Neural cell (in vitro differentiated cells): ENCODE results near the gene ZIC3. TPM values are rescaled to one million over a fixed set of nuclear protein-coding genes. Genes with fewer than 3 reads are reported as not detected.

Source experiments
- H2AFZ ChIP-seq: fragments of 200-600, 300-800 bp; sonication (generic), shearing (Covaris generic); 2 replicates; pipeline ENCODE4 v1.6.0; 2014; ENCODE audit warnings: low read depth, mild to moderate bottlenecking, antibody characterized with exemption, low read length, moderate library complexity
- H3F3A ChIP-seq: fragments of 200-600 bp; shearing (Covaris generic); 2 replicates; pipeline ENCODE4 v1.6.1; 2016; ENCODE audit warnings: mild to moderate bottlenecking, moderate library complexity, mixed read lengths, antibody characterized with exemption, low read length; ENCODE audit not compliant: insufficient read depth, poor library complexity, severe bottlenecking
- H3K27ac ChIP-seq: fragments of 200-600, 300-800 bp; sonication (generic), shearing (Covaris generic); 2 replicates; pipeline ENCODE4 v1.5.1; 2014; ENCODE audit warnings: mild to moderate bottlenecking, low read length, moderate library complexity
- H3K27me3 ChIP-seq: fragments of 300-800, 200-600 bp; sonication (generic), shearing (Covaris generic); 2 replicates; pipeline ENCODE4 v1.6.0; 2014; ENCODE audit warnings: mild to moderate bottlenecking, low read depth, low read length, moderate library complexity; ENCODE audit not compliant: insufficient read depth
- H3K36me3 ChIP-seq: fragments of 300-800, 200-600 bp; sonication (generic), shearing (Covaris generic); 2 replicates; pipeline ENCODE4 v1.5.1; 2014; ENCODE audit warnings: mild to moderate bottlenecking, antibody characterized with exemption, low read length, moderate library complexity; ENCODE audit not compliant: insufficient read depth
- H3K4me2 ChIP-seq: fragments of 300-800, 200-600 bp; sonication (generic), shearing (Covaris generic); 2 replicates; pipeline ENCODE4 v1.6.0; 2014; ENCODE audit warnings: mild to moderate bottlenecking, low read length
- H3K4me3 ChIP-seq: fragments of 300-800, 200-600 bp; sonication (generic), shearing (Covaris generic); 2 replicates; pipeline ENCODE4 v1.5.1; 2014; ENCODE audit warnings: mild to moderate bottlenecking, low read length, moderate library complexity
- H3K79me2 ChIP-seq: fragments of 200-600 bp; shearing (Covaris generic); replicated peaks from 2 replicates; pipeline ENCODE4 v1.6.0; 2014; ENCODE audit warnings: mild to moderate bottlenecking, low read length, moderate library complexity; ENCODE audit not compliant: insufficient read depth
- H3K9ac ChIP-seq: fragments of 300-800, 200-600 bp; sonication (generic), shearing (Covaris generic); 2 replicates; pipeline ENCODE4 v1.6.1; 2016; ENCODE audit warnings: mild to moderate bottlenecking, low read length, mixed read lengths
- H3K9me2 ChIP-seq: fragments of 200-600 bp; shearing (Covaris generic); 2 replicates; pipeline ENCODE4 v1.6.1; 2016; ENCODE audit warnings: mild to moderate bottlenecking, low read length, mixed read lengths; ENCODE audit not compliant: insufficient read depth
- H3K9me3 ChIP-seq: fragments of 200-600, 300-800 bp; sonication (generic), shearing (Covaris generic); 2 replicates; pipeline ENCODE4 v1.6.1; 2016; ENCODE audit warnings: mild to moderate bottlenecking, mixed run types, low read length, moderate library complexity, mixed read lengths
- H4K20me1 ChIP-seq: fragments of 200-600 bp; shearing (Covaris generic); 2 replicates; pipeline ENCODE4 v1.6.1; 2016; ENCODE audit warnings: mild to moderate bottlenecking, mixed run types; ENCODE audit not compliant: insufficient read depth
- EP300 ChIP-seq: fragments of 450-650 bp; conservative IDR thresholded peaks from 2 replicates; pipeline ENCODE4 v1.6.1; 2014; ENCODE audit warnings: antibody characterized with exemption, mild to moderate bottlenecking, moderate library complexity; ENCODE audit not compliant: poor library complexity, severe bottlenecking
- EZH2 ChIP-seq: fragments of 200-600, 300-800 bp; shearing (Covaris generic), sonication (generic); IDR thresholded peaks from 2 replicates; pipeline ENCODE4 v1.6.1; 2014; ENCODE audit warnings: antibody characterized with exemption, low read length, borderline replicate concordance, mild to moderate bottlenecking; ENCODE audit not compliant: insufficient read depth, poor library complexity, severe bottlenecking
- MXI1 ChIP-seq: fragments of 450-650 bp; conservative IDR thresholded peaks from 2 replicates; pipeline ENCODE4 v1.6.1; 2014; ENCODE audit warnings: antibody characterized with exemption, mild to moderate bottlenecking; ENCODE audit not compliant: poor library complexity, severe bottlenecking
- POLR2AphosphoS5 ChIP-seq: IDR thresholded peaks from 2 replicates; pipeline ENCODE4 v1.6.1; 2012
- RAD21 ChIP-seq: fragments of 450-650 bp; conservative IDR thresholded peaks from 2 replicates; pipeline ENCODE4 v1.6.1; 2014; ENCODE audit warnings: antibody characterized with exemption, mild to moderate bottlenecking, moderate library complexity
- SMC3 ChIP-seq: fragments of 450-650 bp; conservative IDR thresholded peaks from 2 replicates; pipeline ENCODE4 v1.6.1; 2014; ENCODE audit warnings: antibody characterized with exemption, mild to moderate bottlenecking, moderate library complexity; ENCODE audit not compliant: poor library complexity
- TAF1 ChIP-seq: IDR thresholded peaks from 2 replicates; pipeline ENCODE4 v1.6.1; 2012; ENCODE audit warnings: low read depth
- polyA plus RNA-seq: library from polyadenylated mRNA; depleted of rRNA; stranded (reverse); fragments of >200 nt; gene quantifications from 2 replicates; pipeline ENCODE4 v1.2.3, GENCODE V29; 2014
- TF ChIP-seq, protein P1 (sequence below): IDR thresholded peaks from 2 replicates; pipeline ENCODE4 v1.6.1; 2012; ENCODE audit warnings: borderline replicate concordance
- TF ChIP-seq, protein P2 (sequence below): fragments of 450-650 bp; IDR thresholded peaks from 2 replicates; pipeline ENCODE4 v1.5.1; 2014; ENCODE audit warnings: antibody characterized with exemption, mild to moderate bottlenecking, moderate library complexity; ENCODE audit not compliant: poor library complexity, severe bottlenecking

The ZIC3 gene
- polyA plus RNA-seq, 1 donor from 2014 or later = 6.6 TPM

- Histone ChIP-seq H3F3A (no peaks in the 10 kb centered on the region), H3K4me3 (no peak overlapping the region), H4K20me1 (no peaks in the 10 kb centered on the region), H3K9me3 (no peaks in the 10 kb centered on the region), H3K36me3 (no peaks in the 10 kb centered on the region), H3K27ac (no peak overlapping the region), H3K9me2 (no peaks in the 10 kb centered on the region), H3K27me3 (peaks cover 62% of the 10 kb centered on the region), H3K79me2 (no peaks in the 10 kb centered on the region), H3K4me2 (no peak overlapping the region), H3K9ac (no peak overlapping the region), H2AFZ (no peak overlapping the region)
- TF ChIP-seq MXI1 (no peak), TAF1 (no peak), EP300 (no peak), RAD21 (no peak), POLR2AphosphoS5 (no peak), EZH2 (no peak), SMC3 (no peak)
- TF ChIP-seq, protein P1, sequence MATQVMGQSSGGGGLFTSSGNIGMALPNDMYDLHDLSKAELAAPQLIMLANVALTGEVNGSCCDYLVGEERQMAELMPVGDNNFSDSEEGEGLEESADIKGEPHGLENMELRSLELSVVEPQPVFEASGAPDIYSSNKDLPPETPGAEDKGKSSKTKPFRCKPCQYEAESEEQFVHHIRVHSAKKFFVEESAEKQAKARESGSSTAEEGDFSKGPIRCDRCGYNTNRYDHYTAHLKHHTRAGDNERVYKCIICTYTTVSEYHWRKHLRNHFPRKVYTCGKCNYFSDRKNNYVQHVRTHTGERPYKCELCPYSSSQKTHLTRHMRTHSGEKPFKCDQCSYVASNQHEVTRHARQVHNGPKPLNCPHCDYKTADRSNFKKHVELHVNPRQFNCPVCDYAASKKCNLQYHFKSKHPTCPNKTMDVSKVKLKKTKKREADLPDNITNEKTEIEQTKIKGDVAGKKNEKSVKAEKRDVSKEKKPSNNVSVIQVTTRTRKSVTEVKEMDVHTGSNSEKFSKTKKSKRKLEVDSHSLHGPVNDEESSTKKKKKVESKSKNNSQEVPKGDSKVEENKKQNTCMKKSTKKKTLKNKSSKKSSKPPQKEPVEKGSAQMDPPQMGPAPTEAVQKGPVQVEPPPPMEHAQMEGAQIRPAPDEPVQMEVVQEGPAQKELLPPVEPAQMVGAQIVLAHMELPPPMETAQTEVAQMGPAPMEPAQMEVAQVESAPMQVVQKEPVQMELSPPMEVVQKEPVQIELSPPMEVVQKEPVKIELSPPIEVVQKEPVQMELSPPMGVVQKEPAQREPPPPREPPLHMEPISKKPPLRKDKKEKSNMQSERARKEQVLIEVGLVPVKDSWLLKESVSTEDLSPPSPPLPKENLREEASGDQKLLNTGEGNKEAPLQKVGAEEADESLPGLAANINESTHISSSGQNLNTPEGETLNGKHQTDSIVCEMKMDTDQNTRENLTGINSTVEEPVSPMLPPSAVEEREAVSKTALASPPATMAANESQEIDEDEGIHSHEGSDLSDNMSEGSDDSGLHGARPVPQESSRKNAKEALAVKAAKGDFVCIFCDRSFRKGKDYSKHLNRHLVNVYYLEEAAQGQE = no peak
- TF ChIP-seq, protein P2, sequence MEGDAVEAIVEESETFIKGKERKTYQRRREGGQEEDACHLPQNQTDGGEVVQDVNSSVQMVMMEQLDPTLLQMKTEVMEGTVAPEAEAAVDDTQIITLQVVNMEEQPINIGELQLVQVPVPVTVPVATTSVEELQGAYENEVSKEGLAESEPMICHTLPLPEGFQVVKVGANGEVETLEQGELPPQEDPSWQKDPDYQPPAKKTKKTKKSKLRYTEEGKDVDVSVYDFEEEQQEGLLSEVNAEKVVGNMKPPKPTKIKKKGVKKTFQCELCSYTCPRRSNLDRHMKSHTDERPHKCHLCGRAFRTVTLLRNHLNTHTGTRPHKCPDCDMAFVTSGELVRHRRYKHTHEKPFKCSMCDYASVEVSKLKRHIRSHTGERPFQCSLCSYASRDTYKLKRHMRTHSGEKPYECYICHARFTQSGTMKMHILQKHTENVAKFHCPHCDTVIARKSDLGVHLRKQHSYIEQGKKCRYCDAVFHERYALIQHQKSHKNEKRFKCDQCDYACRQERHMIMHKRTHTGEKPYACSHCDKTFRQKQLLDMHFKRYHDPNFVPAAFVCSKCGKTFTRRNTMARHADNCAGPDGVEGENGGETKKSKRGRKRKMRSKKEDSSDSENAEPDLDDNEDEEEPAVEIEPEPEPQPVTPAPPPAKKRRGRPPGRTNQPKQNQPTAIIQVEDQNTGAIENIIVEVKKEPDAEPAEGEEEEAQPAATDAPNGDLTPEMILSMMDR = no peak
Measured at GRCh38 chrX:137545711-137546651, 19.9 kb upstream of the ZIC3 start.

DNA sequence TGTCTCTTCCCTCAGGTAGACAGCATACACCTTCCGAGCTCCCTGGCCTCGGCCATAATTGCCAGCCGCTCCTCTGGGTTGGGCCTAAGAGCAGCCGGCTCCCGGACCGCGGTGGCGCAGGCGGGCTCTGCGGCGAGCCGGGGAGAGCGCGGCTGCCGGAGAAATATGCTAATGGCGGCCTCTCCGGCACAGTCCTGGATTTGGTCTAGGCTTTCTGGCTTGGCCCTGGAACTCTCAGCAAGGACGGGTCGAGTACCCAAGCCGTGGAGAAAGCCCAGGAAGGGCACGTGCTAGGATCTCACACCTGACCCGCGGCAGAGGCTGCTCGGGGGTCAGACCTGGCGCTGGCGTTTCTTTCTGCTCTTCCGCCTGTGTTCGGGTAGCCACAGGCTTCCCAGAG lies 18.6 kb upstream of the ZIC3 start:
- H3K4me3 ChIP-seq = no peak overlapping the region
- H3K27ac ChIP-seq = no peak overlapping the region
- TF ChIP-seq, protein P1 = no peak
- no peak for TF ChIP-seq RAD21
- no peak for TF ChIP-seq POLR2AphosphoS5
- no peak for TF ChIP-seq SMC3
- TF ChIP-seq, protein P2 = no peak
- no peak for TF ChIP-seq TAF1
- TF ChIP-seq EP300 = no peak
- no peak for TF ChIP-seq MXI1
- no peak for TF ChIP-seq EZH2
- no peaks in the 10 kb centered on the region for H4K20me1 ChIP-seq
- no peaks in the 10 kb centered on the region for H3F3A ChIP-seq
- no peaks in the 10 kb centered on the region for H3K9me2 ChIP-seq
- no peaks in the 10 kb centered on the region for H3K79me2 ChIP-seq
- no peak overlapping the region for H3K9ac ChIP-seq
- H3K27me3 ChIP-seq = peaks cover 67% of the 10 kb centered on the region
- H3K4me2 ChIP-seq = no peak overlapping the region
- no peaks in the 10 kb centered on the region for H3K9me3 ChIP-seq
- no peak overlapping the region for H2AFZ ChIP-seq
- no peaks in the 10 kb centered on the region for H3K36me3 ChIP-seq
